ENCODE measurements around the gene XAGE5.
"Not testable (repeated sequence)": the region's sequence is repeated elsewhere in the genome, so short reads cannot be mapped to it uniquely, and the experiment has no call there.

XAGE5 gene, protein sequence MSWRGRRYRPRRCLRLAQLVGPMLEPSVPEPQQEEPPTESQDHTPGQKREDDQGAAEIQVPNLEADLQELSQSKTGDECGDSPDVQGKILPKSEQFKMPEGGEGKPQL
- long read RNA-seq: 0 reads

DNA sequence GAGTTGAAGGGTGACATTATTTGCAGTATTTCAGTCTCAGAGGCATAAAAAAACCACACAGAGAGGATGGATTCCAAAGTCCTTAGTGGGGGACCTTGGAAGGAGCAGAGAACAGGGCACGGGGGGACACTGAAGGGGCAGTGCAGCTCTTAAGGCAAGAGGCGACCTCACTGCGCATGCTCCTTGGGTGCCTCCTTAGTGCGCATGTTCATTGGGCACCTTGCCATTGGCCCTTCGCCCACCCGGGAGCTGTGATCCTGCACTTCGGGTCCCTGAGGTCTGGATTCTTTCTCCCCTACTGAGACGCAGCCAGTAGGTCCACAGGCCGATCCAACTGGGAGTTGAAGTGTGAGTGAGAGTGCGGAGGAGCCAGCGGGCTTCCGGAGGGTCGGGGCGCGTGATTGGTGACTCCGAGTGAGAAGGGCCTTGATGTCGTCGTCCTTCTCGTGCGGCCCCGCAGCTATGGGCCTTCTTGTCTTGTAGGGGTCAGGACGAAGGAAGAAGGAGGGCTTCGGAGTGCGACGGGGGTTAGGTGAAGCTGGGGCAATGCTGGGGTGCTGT, at the start of gene XAGE5:
Gene XAGE5, plus strand, starts transcription at position 223 of the 561 bp plus-strand sequence. CDS start 1,280 bp downstream, outside the sequence.
- TF ChIP-seq GABPA (IDR thresholded peaks at IDR 0.05; ENCODE audit: low read depth) (no peak), SPI1 (IDR thresholded peaks at IDR 0.05; ENCODE audit: borderline replicate concordance, low read depth) (no peak), POLR2AphosphoS5 (IDR thresholded peaks at IDR 0.05; ENCODE audit: low read depth) (no peak)
- TF ChIP-seq, protein P1, sequence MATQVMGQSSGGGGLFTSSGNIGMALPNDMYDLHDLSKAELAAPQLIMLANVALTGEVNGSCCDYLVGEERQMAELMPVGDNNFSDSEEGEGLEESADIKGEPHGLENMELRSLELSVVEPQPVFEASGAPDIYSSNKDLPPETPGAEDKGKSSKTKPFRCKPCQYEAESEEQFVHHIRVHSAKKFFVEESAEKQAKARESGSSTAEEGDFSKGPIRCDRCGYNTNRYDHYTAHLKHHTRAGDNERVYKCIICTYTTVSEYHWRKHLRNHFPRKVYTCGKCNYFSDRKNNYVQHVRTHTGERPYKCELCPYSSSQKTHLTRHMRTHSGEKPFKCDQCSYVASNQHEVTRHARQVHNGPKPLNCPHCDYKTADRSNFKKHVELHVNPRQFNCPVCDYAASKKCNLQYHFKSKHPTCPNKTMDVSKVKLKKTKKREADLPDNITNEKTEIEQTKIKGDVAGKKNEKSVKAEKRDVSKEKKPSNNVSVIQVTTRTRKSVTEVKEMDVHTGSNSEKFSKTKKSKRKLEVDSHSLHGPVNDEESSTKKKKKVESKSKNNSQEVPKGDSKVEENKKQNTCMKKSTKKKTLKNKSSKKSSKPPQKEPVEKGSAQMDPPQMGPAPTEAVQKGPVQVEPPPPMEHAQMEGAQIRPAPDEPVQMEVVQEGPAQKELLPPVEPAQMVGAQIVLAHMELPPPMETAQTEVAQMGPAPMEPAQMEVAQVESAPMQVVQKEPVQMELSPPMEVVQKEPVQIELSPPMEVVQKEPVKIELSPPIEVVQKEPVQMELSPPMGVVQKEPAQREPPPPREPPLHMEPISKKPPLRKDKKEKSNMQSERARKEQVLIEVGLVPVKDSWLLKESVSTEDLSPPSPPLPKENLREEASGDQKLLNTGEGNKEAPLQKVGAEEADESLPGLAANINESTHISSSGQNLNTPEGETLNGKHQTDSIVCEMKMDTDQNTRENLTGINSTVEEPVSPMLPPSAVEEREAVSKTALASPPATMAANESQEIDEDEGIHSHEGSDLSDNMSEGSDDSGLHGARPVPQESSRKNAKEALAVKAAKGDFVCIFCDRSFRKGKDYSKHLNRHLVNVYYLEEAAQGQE (IDR thresholded peaks at IDR 0.05; ENCODE audit: insufficient replicate concordance, low read depth): no peak
- TF ChIP-seq, protein P2, sequence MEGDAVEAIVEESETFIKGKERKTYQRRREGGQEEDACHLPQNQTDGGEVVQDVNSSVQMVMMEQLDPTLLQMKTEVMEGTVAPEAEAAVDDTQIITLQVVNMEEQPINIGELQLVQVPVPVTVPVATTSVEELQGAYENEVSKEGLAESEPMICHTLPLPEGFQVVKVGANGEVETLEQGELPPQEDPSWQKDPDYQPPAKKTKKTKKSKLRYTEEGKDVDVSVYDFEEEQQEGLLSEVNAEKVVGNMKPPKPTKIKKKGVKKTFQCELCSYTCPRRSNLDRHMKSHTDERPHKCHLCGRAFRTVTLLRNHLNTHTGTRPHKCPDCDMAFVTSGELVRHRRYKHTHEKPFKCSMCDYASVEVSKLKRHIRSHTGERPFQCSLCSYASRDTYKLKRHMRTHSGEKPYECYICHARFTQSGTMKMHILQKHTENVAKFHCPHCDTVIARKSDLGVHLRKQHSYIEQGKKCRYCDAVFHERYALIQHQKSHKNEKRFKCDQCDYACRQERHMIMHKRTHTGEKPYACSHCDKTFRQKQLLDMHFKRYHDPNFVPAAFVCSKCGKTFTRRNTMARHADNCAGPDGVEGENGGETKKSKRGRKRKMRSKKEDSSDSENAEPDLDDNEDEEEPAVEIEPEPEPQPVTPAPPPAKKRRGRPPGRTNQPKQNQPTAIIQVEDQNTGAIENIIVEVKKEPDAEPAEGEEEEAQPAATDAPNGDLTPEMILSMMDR (IDR thresholded peaks at IDR 0.05; ENCODE audit: insufficient read depth, low read length): no peak
- Histone ChIP-seq H3K27me3 (ENCODE audit: insufficient read depth, poor library complexity, severe bottlenecking) (no peaks in the 10 kb centered on the region), H3K27ac (replicated peaks) (no peak within 1 kb of the TSS), H3K4me3 (replicated peaks; ENCODE audit: insufficient read depth, low read length) (no peak within 1 kb of the TSS)
- no peak for DNase-seq (ENCODE audit: low read depth in 1 of 2, low spot score in 1 of 2)

DNA sequence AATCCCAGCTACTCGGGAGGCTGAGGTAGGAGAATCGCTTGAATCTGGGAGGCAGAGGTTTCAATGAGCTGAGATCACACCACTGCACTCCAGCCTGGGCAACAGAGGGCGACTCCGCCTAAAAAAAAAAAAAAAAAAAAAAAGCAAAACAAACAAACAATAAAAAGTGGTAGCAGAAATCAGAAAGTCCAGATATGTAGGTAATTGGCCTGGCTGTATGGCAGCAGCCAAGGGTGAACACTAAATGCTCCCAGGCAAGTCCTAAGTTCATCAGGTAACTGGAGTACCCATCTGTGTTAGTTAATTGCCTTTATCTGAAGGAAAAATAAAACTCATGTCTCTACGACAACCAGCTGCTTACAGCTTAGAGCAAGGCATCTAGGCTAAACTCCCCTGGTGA, 45.1 kb upstream of the XAGE5 start:
- not testable (repeated sequence) for H3K27ac ChIP-seq (replicated peaks); DNase-seq (ENCODE audit: low read depth in 1 of 2, low spot score in 1 of 2); H3K4me3 ChIP-seq (replicated peaks; ENCODE audit: insufficient read depth, low read length); H3K27me3 ChIP-seq (ENCODE audit: insufficient read depth, poor library complexity, severe bottlenecking)

DNA sequence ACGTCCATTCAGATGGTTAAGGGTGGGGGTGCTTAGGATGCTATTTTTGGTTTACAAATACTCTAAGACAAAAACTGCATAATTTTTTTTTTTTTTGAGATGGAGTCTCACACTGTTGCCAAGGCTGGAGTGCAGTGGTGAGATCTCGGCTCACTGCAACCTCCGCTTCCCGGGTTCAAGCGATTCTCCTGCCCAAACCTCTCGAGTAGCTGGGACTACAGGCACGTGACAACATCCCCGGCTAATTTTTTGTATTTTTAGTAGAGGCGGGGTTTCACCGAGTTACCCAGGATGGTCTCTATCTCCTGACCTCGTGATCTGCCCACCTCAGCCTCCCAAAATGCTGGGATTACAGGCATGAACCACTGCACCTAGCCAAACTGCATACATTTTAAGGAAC, 37.6 kb upstream of the XAGE5 start:
- not testable (repeated sequence) for H3K27me3 ChIP-seq (ENCODE audit: insufficient read depth, poor library complexity, severe bottlenecking); DNase-seq (ENCODE audit: low read depth in 1 of 2, low spot score in 1 of 2); H3K27ac ChIP-seq (replicated peaks); H3K4me3 ChIP-seq (replicated peaks; ENCODE audit: insufficient read depth, low read length)

DNA sequence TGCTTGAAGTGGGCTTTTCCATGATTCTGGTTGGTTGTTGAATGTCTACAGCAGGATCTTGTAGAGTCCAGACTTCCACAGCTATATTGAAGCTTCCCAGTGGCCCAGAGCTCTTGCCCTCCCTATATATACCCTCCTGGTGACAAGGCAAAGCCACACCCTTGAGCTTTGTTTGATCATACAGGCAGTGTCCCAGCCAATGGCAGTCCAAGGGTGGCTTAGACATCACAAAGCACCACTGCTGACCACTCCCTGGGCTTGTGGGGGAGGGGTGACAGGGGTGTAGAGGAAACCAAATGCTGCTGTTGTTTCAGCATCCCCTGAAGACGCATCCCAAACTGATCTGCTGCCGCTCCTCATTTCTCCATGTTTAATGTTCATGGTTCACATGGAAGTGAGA, 13.8 kb upstream of the XAGE5 start, which contains the start of gene SPANXN5:
Gene SPANXN5, minus strand, starts transcription at position 101 of the 400 bp plus-strand sequence. Its CDS starts 79 bp downstream, at position 22.
- not testable (repeated sequence) for DNase-seq (ENCODE audit: low read depth in 1 of 2, low spot score in 1 of 2); H3K27me3 ChIP-seq (ENCODE audit: insufficient read depth, poor library complexity, severe bottlenecking); H3K27ac ChIP-seq (replicated peaks); H3K4me3 ChIP-seq (replicated peaks; ENCODE audit: insufficient read depth, low read length)

DNA sequence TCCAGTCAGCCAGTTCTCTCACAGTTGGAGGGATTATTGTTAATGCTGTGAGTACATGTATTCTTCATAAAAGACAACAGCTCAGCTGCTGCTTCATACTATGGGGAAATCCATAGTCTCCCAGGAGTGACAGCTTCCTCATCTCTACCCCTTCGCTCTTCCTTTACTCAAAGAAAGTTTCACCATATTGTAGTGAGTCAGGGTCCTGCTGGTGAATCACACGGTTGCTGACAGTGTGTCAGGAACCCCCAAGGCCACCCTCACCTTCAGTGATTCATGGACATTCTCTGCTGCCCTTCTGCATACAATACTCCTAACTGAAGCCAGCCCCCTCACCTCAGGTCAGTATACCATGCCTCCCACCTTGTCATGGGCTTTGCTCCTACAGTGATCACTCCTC, 6.2 kb upstream of the XAGE5 start:
- H3K27ac ChIP-seq (replicated peaks); DNase-seq (ENCODE audit: low read depth in 1 of 2, low spot score in 1 of 2): not testable (repeated sequence)

DNA sequence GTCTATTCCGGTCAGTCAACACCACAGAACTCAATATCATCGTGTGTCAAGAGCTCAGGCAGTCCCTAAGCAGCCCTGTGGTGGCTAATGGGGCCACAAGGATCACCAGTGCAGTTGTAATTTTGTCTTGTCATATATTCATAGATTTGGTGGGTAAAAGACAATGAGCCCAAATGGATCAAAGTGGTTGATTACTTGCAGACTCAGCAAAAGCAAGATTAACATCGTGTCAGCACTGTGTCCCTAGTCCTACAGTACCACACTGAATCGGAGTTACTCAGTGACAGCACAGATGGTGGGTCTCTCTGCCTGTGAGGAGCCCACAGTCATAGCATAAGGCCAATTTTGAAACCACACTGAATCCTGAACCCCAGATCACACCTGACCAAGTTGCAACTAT, 8.7 kb downstream of the XAGE5 start:
- Histone ChIP-seq H3K27ac (replicated peaks) (no peak overlapping the region), H3K4me3 (replicated peaks; ENCODE audit: insufficient read depth, low read length) (no peak overlapping the region), H3K27me3 (ENCODE audit: insufficient read depth, poor library complexity, severe bottlenecking) (peaks cover 4% of the 10 kb centered on the region)
- TF ChIP-seq, protein P1 (IDR thresholded peaks at IDR 0.05; ENCODE audit: insufficient replicate concordance, low read depth): no peak
- TF ChIP-seq POLR2AphosphoS5 (IDR thresholded peaks at IDR 0.05; ENCODE audit: low read depth): no peak
- no peak for TF ChIP-seq GABPA (IDR thresholded peaks at IDR 0.05; ENCODE audit: low read depth)
- no peak for TF ChIP-seq SPI1 (IDR thresholded peaks at IDR 0.05; ENCODE audit: borderline replicate concordance, low read depth)
- TF ChIP-seq, protein P2 (IDR thresholded peaks at IDR 0.05; ENCODE audit: insufficient read depth, low read length): no peak
- DNase-seq (ENCODE audit: low read depth in 1 of 2, low spot score in 1 of 2): no peak

More for the DNA sequence above, 6.2 kb upstream of the XAGE5 start:
- H3K4me3 ChIP-seq (replicated peaks; ENCODE audit: insufficient read depth, low read length); H3K27me3 ChIP-seq (ENCODE audit: insufficient read depth, poor library complexity, severe bottlenecking): not testable (repeated sequence)
